Measurements from ENCODE around the gene SHH. TPM values are rescaled to one million over a fixed set of nuclear protein-coding genes. Genes with fewer than 3 reads are reported as not detected.

SHH gene
- total and polyA plus RNA-seq, 2 of the 13 experiments (the other 11 are each of a cell fraction or from before 2014, with no cell fraction given) = 1.9 to 3.4 TPM

- ChIA-PET CTCF (ENCODE audit: low intra/inter-chr PET ratio, low total read pairs) (no interaction called here), POLR2A (no interaction called here)
- H3K9ac ChIP-seq (ENCODE audit: insufficient read depth, low read depth, low read length) = no peak overlapping the region
- H2AFZ ChIP-seq (ENCODE audit: low read length) = no peak overlapping the region
- peaks cover 7 to 37% of the 10 kb centered on the region in 2 experiments; a peak in 4 of 5 replicates for H3K27me3 ChIP-seq (ENCODE audit: control insufficient read depth in 1 of 2, insufficient read depth in 2 of 2, low read length in 2 of 2)
- intact Hi-C loops (cut with micrococcal nuclease; ENCODE audit: unreplicated experiment) (no loop called here), in situ Hi-C loops (cut with HindIII; ENCODE audit: extremely low pct_ligation_motif_present, low pct_unique_long_range_greater_than_20kb) (loop anchor here (25.0 kb wide), 1 partner anchor 837 kb away; the partner anchor contains the start of gene RNF32)
- 83% methylated on average over 7 of the region's 11 CpGs for WGBS (ENCODE audit: low lambda C conversion rate)
- H3K4me1 ChIP-seq (ENCODE audit: insufficient read depth, low read length) = peaks cover 42% of the 10 kb centered on the region
- no peak for DNase-seq (ENCODE audit: low spot score)
- H3K9me3 ChIP-seq (ENCODE audit: low read length) = no peaks in the 10 kb centered on the region
- no peaks in the 10 kb centered on the region for H3K79me2 ChIP-seq (ENCODE audit: insufficient read depth, low read length)
- H4K20me1 ChIP-seq (ENCODE audit: insufficient read depth, low read length) = no peaks in the 10 kb centered on the region
- no peak overlapping the region for H3K4me3 ChIP-seq (replicated peaks in 1 of 3; ENCODE audit: insufficient read depth in 1 of 3, low read depth in 2 of 3, low read length in 3 of 3)
- ATAC-seq = no peak
- FAIRE-seq = no peak
- H3K27ac ChIP-seq (ENCODE audit: extremely low read length, insufficient read depth, low read length) = no peak overlapping the region
- H3K36me3 ChIP-seq (replicated peaks in 1 of 2; ENCODE audit: control insufficient read depth in 1 of 2, insufficient read depth in 2 of 2, low read length in 2 of 2) = no peaks in the 10 kb centered on the region
- no TSS peak for BruUV-seq (replicated peaks)
- H3K4me2 ChIP-seq (ENCODE audit: low read depth, low read length) = no peak overlapping the region
- no peak for TF ChIP-seq NR2C2 (CRISPR knock-in tag; IDR thresholded peaks at IDR 0.05; ENCODE audit: borderline replicate concordance)
- no peak for TF ChIP-seq BCL6 (CRISPR knock-in tag; IDR thresholded peaks at IDR 0.05)
- TF ChIP-seq PHF21A (CRISPR knock-in tag; IDR thresholded peaks at IDR 0.05) = no peak
- no peak for TF ChIP-seq ZBTB1 (CRISPR knock-in tag; IDR thresholded peaks at IDR 0.05; ENCODE audit: borderline replicate concordance)
- TF ChIP-seq, protein P1, sequence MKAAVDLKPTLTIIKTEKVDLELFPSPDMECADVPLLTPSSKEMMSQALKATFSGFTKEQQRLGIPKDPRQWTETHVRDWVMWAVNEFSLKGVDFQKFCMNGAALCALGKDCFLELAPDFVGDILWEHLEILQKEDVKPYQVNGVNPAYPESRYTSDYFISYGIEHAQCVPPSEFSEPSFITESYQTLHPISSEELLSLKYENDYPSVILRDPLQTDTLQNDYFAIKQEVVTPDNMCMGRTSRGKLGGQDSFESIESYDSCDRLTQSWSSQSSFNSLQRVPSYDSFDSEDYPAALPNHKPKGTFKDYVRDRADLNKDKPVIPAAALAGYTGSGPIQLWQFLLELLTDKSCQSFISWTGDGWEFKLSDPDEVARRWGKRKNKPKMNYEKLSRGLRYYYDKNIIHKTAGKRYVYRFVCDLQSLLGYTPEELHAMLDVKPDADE (CRISPR knock-in tag; IDR thresholded peaks at IDR 0.05) = no peak
- no peak for TF ChIP-seq ZNF570 (CRISPR knock-in tag; IDR thresholded peaks at IDR 0.05; ENCODE audit: borderline replicate concordance)
- TF ChIP-seq ARID3A (IDR thresholded peaks at IDR 0.05; ENCODE audit: low read depth, low read length) = no peak
- no peak for TF ChIP-seq JUND (CRISPR knock-in tag; IDR thresholded peaks at IDR 0.05)
- TF ChIP-seq, protein P2, sequence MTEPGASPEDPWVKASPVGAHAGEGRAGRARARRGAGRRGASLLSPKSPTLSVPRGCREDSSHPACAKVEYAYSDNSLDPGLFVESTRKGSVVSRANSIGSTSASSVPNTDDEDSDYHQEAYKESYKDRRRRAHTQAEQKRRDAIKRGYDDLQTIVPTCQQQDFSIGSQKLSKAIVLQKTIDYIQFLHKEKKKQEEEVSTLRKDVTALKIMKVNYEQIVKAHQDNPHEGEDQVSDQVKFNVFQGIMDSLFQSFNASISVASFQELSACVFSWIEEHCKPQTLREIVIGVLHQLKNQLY (CRISPR knock-in tag; IDR thresholded peaks at IDR 0.05) = no peak
- no peak for TF ChIP-seq TBX2 (CRISPR knock-in tag; IDR thresholded peaks at IDR 0.05; ENCODE audit: borderline replicate concordance)
- TF ChIP-seq ZNF670 (CRISPR knock-in tag; IDR thresholded peaks at IDR 0.05; ENCODE audit: borderline replicate concordance) = no peak
- no peak for TF ChIP-seq FOXP4 (CRISPR knock-in tag; IDR thresholded peaks at IDR 0.05)
- no peak for TF ChIP-seq MBNL3 (CRISPR knock-in tag; conservative IDR thresholded peaks at IDR 0.05)
- TF ChIP-seq HMGA1 (CRISPR knock-in tag; conservative IDR thresholded peaks at IDR 0.05) = no peak
- TF ChIP-seq, protein P3, sequence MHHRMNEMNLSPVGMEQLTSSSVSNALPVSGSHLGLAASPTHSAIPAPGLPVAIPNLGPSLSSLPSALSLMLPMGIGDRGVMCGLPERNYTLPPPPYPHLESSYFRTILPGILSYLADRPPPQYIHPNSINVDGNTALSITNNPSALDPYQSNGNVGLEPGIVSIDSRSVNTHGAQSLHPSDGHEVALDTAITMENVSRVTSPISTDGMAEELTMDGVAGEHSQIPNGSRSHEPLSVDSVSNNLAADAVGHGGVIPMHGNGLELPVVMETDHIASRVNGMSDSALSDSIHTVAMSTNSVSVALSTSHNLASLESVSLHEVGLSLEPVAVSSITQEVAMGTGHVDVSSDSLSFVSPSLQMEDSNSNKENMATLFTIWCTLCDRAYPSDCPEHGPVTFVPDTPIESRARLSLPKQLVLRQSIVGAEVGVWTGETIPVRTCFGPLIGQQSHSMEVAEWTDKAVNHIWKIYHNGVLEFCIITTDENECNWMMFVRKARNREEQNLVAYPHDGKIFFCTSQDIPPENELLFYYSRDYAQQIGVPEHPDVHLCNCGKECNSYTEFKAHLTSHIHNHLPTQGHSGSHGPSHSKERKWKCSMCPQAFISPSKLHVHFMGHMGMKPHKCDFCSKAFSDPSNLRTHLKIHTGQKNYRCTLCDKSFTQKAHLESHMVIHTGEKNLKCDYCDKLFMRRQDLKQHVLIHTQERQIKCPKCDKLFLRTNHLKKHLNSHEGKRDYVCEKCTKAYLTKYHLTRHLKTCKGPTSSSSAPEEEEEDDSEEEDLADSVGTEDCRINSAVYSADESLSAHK (CRISPR knock-in tag; IDR thresholded peaks at IDR 0.05; ENCODE audit: borderline replicate concordance) = no peak
- TF ChIP-seq ZNF567 (CRISPR knock-in tag; IDR thresholded peaks at IDR 0.05; ENCODE audit: borderline replicate concordance) = no peak
These were observed 12.0 kb downstream of the SHH start for GRCh38 chr7:155800301-155800700.

Measured in HepG2 (cell line).